ENCODE results near the gene NCAPG.

GRCh38 chr4:17761062-17761461 is 49.7 kb upstream of the NCAPG start:
- TF ChIP-seq SUZ12 (IDR thresholded peaks at IDR 0.05) (no peak), L3MBTL2 (conservative IDR thresholded peaks at IDR 0.05) (no peak), FOXA1 (IDR thresholded peaks at IDR 0.05) (no peak), BHLHE40 (IDR thresholded peaks at IDR 0.05; ENCODE audit: borderline replicate concordance) (no peak), NFRKB (IDR thresholded peaks at IDR 0.05) (no peak)

Data from HEK293T (cell line).